Activated CD4-positive, alpha-beta T cell treated with anti-CD3 and anti-CD28 coated beads, Interleukin-2, amount 10 ng/mL, durations not matched to agents 7 days and 5 days (primary cell): Measurements from ENCODE around the gene PPP2R1A. TPM values are rescaled to one million over a fixed set of nuclear protein-coding genes. Genes with fewer than 3 reads are reported as not detected.
"Not testable (repeated sequence)": the region's sequence is repeated elsewhere in the genome, so short reads cannot be mapped to it uniquely, and the experiment has no call there.

Source experiments
- CTCF ChIA-PET: fragments of 350-600 bp; sonication (Branson Sonifier 250); formaldehyde crosslinking; loops from one replicate; lab custom pipeline; 2021; ENCODE audit warnings: antibody characterized with exemption; lab: Charles Lee
- POLR2A ChIA-PET: fragments of 350-600 bp; sonication (Branson Sonifier 250); formaldehyde crosslinking; loops from one replicate; lab custom pipeline; 2021; ENCODE audit warnings: antibody characterized with exemption; lab: Charles Lee
- DNase-seq: peaks from one replicate; pipeline ENCODE4 v3.0.0-alpha.2; 2020
- H3K27ac Mint-ChIP-seq: one replicate; pipeline ENCODE4 v1.8.0; 2021; ENCODE audit warnings: mild to moderate bottlenecking, moderate library complexity, mixed read lengths
- H3K27me3 Mint-ChIP-seq: one replicate; pipeline ENCODE4 v1.8.0; 2021; ENCODE audit warnings: mixed read lengths
- H3K36me3 Mint-ChIP-seq: one replicate; pipeline ENCODE4 v1.8.0; 2021; ENCODE audit warnings: low read depth, mixed read lengths
- H3K4me1 Mint-ChIP-seq: one replicate; pipeline ENCODE4 v1.8.0; 2021; ENCODE audit warnings: mixed read lengths
- H3K4me3 Mint-ChIP-seq: one replicate; pipeline ENCODE4 v1.8.0; 2021; ENCODE audit warnings: mild to moderate bottlenecking, moderate library complexity, mixed read lengths
- H3K9me3 Mint-ChIP-seq: one replicate; pipeline ENCODE4 v1.8.0; 2021; ENCODE audit warnings: mixed read lengths
- total RNA-seq, 2 experiments: library from RNA; stranded (reverse); gene quantifications; one replicate each; pipeline ENCODE4 v1.2.3, GENCODE V29; 2021

PPP2R1A gene
- total RNA-seq, 2 experiments from 2014 or later, result 184 to 214 TPM

DNA sequence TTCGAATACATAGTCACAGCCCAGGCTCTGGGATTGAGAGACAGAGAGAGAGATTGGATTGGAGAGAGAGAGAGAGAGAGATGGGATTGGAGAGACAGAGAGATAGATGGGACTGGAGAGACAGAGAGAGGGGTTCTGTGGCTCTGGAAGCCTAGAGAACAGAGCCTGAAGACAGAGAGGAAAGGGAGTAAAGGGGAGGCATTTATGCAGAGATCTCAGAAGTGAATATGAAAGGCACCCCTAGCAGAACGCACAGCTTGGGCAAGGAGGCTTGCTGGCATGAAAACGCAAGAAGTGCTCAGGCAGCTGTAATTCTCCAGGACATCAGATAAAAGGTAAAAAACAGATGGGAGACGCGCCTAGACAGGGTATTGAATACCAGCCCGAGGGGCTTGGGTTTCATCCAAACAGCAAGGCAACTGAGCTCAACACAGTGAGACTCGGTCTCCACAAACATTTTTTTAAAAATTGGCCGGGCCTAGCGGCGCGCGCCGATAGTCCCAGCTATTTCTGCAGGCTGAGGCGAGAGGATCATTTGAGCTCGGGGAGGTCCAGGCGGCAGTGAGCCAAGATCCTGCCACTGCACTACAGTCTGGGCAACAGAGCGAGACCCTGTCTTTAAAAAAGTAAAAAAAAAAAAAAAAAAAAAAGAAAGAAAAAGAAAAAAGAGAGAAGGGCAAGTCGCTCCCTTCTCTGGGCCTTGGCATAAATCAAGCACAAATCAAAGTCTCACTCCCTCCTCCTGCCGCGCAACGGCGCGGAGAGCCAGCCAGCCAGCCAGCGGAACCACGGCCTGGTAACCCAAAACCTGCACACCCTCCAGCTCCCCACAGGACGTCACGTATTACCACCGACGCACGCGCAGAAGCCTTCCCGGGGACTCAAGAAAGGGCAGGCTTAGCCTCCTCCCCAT lies 774 bp upstream of the PPP2R1A start:
- DNase-seq, result no peak
- Mint-ChIP-seq H3K27me3 (no peaks in the 10 kb centered on the region), H3K4me1 (peaks cover 31% of the 10 kb centered on the region), H3K27ac (peak overlapping the region; percentile 97), H3K4me3 (peak overlapping the region; percentile 85), H3K9me3 (peaks cover 6% of the 10 kb centered on the region), H3K36me3 (peaks cover 23% of the 10 kb centered on the region)
- CTCF ChIA-PET, result interaction anchor here (0.8 to 1.7 kb wide), 6 partner anchors 8 to 50 kb away, joined by 3 to 7 read pairs (median 4); partner anchors contain the start of gene ZNF616
- POLR2A ChIA-PET, result interaction anchor here (0.7 kb wide), 1 partner anchor 17 kb away, joined by 3 read pairs; no protein-coding TSS in a partner anchor

DNA sequence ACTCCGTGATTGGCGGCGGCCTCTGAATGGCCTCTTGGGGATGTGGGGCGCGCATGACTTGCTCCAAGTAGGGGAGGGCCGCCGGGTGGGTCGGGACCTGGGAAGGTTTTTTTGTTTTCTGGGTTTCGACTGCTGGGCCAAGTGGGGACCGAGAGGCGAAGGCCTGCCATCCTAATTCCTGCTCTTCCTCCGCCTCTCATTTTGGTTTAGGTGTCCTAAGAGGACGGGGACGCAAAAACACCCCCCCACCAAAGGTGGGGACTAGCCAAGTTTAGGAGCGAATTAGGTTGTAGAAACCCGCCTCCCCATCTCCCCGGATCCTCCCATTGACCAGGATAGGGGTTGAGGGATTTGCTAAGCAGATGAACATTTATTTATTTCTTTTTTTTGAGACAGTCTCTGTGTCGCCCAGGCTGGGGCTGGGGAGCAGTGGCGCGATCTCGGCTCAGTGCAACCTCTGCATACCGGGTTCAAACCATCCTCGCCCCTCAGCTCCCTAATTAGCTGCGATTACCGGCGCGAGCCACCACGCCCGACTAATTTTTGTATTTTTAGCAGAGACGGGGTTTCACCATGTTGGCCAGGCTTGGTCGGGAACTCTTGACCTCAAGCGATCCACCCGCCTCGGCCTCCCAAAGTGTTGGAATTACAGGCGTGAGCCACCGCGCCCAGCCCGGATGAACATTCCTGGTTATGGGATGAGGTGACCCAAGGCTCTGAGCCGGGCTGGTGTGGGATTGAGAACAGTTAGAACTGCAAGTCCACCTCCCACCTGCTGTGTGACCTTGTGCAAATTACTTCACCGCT lies 838 bp downstream of the PPP2R1A start:
- ChIA-PET POLR2A (no interaction called here), CTCF (no interaction called here)
- Mint-ChIP-seq H3K36me3 (peaks cover 39% of the 10 kb centered on the region), H3K4me3 (peak overlapping the region; percentile 85), H3K27me3 (no peaks in the 10 kb centered on the region), H3K9me3 (peaks cover 4% of the 10 kb centered on the region), H3K4me1 (peaks cover 37% of the 10 kb centered on the region), H3K27ac (peak overlapping the region; percentile 97)
- no peak for DNase-seq

DNA sequence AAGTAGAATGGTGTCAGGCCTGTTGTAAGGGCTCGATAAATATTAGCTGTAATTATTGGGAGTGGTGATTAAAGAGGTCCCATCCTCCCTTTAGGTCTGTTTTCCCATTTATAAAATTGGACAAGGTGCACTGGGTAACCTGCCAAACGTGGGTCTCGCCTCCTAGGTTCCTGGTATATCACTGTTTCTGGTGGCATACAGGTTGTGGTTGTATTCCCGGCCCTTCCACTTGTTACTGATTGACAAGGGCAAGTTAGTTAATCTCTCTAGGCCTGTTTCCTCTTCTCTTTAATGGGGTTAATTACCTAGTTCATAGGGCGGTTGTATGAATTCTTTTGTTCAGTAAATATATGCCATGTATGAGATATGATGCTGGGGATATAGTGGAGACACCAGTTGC lies 1.5 kb downstream of the PPP2R1A start:
- DNase-seq, result no peak
- ChIA-PET POLR2A (no interaction called here), CTCF (no interaction called here)
- Mint-ChIP-seq H3K4me3 (peak overlapping the region; percentile 85), H3K9me3 (peaks cover 4% of the 10 kb centered on the region), H3K4me1 (peaks cover 37% of the 10 kb centered on the region), H3K27ac (peak overlapping the region; percentile 97), H3K27me3 (no peaks in the 10 kb centered on the region), H3K36me3 (peaks cover 46% of the 10 kb centered on the region)

DNA sequence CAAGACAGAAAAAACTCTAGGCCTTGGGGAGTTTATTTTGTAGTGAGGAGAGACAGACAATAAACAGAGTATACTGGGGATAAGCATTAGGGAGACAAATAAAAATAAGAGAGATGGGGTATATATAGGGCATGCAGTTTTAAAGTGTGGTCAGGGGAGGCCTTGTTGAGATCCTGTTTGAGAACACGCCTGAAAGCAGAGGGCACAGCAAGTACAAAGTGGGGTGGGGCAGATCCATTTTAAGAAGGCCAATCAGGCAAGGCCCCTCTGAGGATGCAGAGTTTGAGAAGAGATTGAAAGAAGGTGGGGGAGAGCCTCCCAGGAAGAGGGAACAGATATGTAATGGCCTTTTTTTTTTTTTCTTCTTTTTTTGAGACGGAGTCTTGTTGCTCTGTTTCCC lies 2.1 kb downstream of the PPP2R1A start:
- no peak for DNase-seq
- Mint-ChIP-seq H3K9me3 (peaks cover 2% of the 10 kb centered on the region), H3K4me3 (peak overlapping the region; percentile 85), H3K27me3 (no peaks in the 10 kb centered on the region), H3K4me1 (peaks cover 37% of the 10 kb centered on the region), H3K27ac (no peak overlapping the region), H3K36me3 (peaks cover 51% of the 10 kb centered on the region)
- ChIA-PET POLR2A (no interaction called here), CTCF (interaction anchor here (1.1 kb wide), 1 partner anchor 11 kb away, joined by 4 read pairs; no protein-coding TSS in a partner anchor)

DNA sequence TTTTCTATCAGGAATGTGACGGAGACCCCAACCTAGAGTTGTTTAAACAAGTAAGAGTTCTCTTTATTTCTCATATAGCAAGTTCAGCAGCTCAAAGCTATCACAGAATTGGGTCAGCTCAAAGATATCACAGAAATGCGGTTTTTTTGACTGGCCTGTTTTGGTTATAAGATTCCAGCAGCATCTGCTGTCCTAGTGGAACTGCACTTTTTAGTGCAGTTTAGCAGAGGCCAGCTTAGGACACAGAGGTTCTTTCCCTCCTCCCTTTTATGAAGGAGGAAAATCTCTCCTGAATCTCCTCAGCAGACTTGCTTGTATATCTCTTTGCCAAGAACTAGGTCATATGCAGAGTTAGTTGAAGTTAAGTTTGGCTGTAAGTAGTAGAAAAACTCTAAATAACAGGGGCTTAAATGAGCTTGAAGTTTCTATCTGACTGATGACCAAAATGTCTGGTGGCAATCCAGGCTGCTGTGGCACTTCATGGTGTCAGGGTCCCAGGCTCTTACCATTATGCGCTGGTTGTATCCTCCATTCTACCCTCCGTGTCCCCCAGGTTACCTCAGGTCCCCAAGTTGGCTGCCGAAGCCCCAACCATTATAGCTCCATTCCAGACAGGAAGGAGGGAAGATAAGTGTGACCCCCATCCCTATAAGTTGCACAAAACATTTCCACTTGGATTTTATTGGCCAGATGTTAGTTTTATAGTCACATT lies 6.6 kb downstream of the PPP2R1A start:
- peaks cover 2% of the 10 kb centered on the region for H3K9me3 Mint-ChIP-seq
- peaks cover 71% of the 10 kb centered on the region for H3K36me3 Mint-ChIP-seq
- no peak for DNase-seq
- H3K27me3 Mint-ChIP-seq, result no peaks in the 10 kb centered on the region
- ChIA-PET POLR2A (no interaction called here), CTCF (interaction anchor here (0.7 to 1.3 kb wide), 2 partner anchors 9 to 16 kb away, joined by 3 to 4 read pairs; no protein-coding TSS in a partner anchor)
- no peak overlapping the region for H3K4me3 Mint-ChIP-seq
- no peak overlapping the region for H3K27ac Mint-ChIP-seq
- H3K4me1 Mint-ChIP-seq, result peaks cover 25% of the 10 kb centered on the region

DNA sequence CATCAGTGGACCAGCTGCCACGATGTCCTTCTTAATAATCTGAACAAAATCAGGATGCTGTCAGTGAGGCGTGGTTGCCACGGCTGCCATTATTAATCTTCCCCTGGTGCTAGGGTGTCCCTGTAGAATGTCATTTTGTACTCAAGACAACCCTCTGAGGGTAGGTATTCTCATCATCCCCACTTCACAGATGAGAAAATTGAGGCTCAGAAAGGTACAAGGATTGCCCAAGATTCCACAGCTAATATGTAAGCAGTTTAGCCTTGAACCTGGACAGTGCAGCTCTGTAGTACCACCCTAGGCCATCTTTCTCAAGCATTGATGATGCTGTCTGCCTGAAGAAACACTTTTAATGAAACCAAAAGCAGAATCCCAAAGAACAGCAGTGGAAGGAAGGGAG lies 8.1 kb downstream of the PPP2R1A start:
- Mint-ChIP-seq H3K9me3 (peaks cover 2% of the 10 kb centered on the region), H3K4me3 (no peak overlapping the region), H3K27me3 (no peaks in the 10 kb centered on the region), H3K27ac (no peak overlapping the region), H3K4me1 (peaks cover 10% of the 10 kb centered on the region), H3K36me3 (peaks cover 74% of the 10 kb centered on the region)
- no peak for DNase-seq
- ChIA-PET POLR2A (no interaction called here), CTCF (interaction anchor here (0.6 to 1.5 kb wide), 4 partner anchors 9 to 455 kb away, joined by 3 to 7 read pairs (median 3); partner anchors contain the start of gene PPP2R1A)

DNA sequence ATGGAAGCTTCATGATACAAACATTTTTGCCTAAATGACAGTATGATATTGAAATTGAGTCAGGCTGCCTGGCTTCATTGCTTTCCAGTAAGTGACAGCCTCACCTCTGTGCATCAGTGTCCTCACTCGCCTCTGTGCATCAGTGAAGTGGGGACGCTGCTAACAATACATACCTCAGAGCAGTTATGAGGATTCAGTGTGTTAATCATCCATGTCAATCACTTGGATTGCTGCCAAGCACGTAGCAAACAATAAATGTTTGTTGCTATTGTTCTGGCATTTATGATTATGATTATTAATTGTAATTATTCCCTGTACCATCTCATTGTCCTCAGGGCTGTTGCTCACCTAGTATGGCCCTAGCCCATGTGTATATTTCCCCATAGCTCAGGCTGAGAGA lies 8.8 kb downstream of the PPP2R1A start:
- Mint-ChIP-seq H3K27ac (no peak overlapping the region), H3K9me3 (peaks cover 2% of the 10 kb centered on the region), H3K36me3 (peaks cover 77% of the 10 kb centered on the region), H3K4me1 (peaks cover 7% of the 10 kb centered on the region), H3K4me3 (no peak overlapping the region), H3K27me3 (no peaks in the 10 kb centered on the region)
- ChIA-PET POLR2A (no interaction called here), CTCF (interaction anchor here (1.1 to 1.5 kb wide), 3 partner anchors 9 to 23 kb away, joined by 3 read pairs; partner anchors contain the start of gene PPP2R1A)
- DNase-seq, result no peak

DNA sequence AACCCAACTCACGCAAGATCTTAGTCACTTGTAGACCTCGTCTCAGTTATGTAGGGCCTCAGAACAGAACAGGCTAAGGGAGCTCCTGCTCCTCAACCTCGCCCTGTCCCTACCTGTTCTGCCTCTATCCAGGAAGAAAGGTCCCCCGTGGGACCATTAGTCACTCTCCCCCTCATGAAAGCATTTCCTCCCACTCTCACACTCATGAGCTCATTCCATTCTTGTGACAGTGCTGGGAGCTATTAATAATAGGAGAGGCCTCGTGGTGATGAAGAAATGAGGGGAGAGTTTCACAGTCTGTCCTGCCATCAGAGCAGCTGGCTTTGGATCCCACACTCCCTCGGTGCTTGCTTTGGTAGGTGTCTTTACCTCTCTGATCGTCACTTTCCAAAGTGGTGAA lies 10.2 kb downstream of the PPP2R1A start:
- H3K36me3 Mint-ChIP-seq, result peaks cover 79% of the 10 kb centered on the region

DNA sequence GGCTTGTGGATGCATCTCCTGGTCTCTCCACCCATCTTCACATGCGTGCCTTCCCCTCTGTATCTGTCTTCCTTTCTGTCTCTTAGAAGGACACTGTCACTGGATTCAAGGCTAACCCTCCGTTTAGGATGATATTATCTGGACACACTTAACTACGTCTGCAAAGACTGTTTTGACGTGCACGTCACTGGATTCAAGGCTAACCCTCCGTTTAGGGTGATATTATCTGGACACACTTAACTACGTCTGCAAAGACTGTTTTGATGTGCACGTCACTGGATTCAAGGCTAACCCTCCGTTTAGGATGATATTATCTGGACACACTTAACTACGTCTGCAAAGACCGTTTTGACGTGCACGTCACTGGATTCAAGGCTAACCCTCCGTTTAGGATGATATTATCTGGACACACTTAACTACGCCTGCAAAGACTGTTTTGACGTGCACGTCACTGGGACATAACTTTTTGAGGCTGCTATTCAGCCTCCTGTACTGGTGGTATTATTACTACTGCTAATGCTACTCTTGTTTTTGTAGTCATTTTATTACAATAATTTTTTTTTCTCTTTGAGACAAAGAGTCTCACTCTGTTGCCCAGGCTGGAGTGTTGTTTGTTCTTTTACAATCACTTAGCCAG lies 11.0 kb downstream of the PPP2R1A start:
- H3K36me3 Mint-ChIP-seq, result peaks cover 78% of the 10 kb centered on the region
- H3K4me3 Mint-ChIP-seq, H3K27ac Mint-ChIP-seq, DNase-seq, H3K4me1 Mint-ChIP-seq, H3K9me3 Mint-ChIP-seq, H3K27me3 Mint-ChIP-seq, POLR2A ChIA-PET, CTCF ChIA-PET: not testable (repeated sequence)

More for the DNA sequence above, 10.2 kb downstream of the PPP2R1A start:
- Mint-ChIP-seq H3K4me1 (peaks cover 2% of the 10 kb centered on the region), H3K9me3 (no peaks in the 10 kb centered on the region), H3K4me3 (no peak overlapping the region), H3K27me3 (no peaks in the 10 kb centered on the region), H3K27ac (no peak overlapping the region)
- no peak for DNase-seq
- ChIA-PET CTCF (no interaction called here), POLR2A (no interaction called here)

DNA sequence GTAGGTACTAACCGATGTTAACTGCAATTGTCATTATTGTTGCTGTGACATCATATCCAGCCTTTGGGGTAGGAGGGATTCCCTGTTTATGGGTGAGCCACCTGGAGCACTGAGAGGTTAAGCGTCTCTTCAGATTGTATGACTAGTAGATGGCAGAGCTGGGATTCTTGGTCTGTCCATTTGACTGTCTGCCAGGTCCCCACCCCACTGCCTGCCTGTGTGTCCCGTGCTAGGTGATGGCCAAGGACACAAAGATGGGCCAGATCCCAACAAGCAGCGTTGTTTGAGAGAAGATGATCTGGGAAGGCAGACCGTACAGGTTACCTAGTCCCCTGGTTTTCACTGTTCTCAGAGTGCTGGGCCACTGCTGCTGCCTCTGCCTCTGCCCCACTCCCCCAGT lies 16.6 kb downstream of the PPP2R1A start:
- Mint-ChIP-seq H3K27ac (no peak overlapping the region), H3K4me1 (peaks cover 2% of the 10 kb centered on the region)
- DNase-seq, result no peak

DNA sequence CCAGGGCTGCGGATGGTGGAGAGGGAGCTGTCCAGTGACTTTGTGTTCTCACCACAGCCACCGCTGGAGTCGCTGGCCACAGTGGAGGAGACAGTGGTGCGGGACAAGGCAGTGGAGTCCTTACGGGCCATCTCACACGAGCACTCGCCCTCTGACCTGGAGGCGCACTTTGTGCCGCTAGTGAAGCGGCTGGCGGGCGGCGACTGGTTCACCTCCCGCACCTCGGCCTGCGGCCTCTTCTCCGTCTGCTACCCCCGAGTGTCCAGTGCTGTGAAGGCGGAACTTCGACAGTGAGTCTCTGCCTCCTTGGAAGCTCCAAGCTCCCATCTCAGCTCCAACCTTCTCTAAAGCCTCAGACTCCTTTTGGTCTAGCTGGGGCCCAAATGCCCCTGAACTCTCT lies 21.4 kb downstream of the PPP2R1A start:
- Mint-ChIP-seq H3K36me3 (peaks cover 72% of the 10 kb centered on the region), H3K27ac (no peak overlapping the region), H3K9me3 (no peaks in the 10 kb centered on the region), H3K27me3 (no peaks in the 10 kb centered on the region), H3K4me1 (no peaks in the 10 kb centered on the region), H3K4me3 (no peak overlapping the region)
- ChIA-PET CTCF (no interaction called here), POLR2A (no interaction called here)
- no peak for DNase-seq

More for the DNA sequence above, 16.6 kb downstream of the PPP2R1A start:
- ChIA-PET CTCF (no interaction called here), POLR2A (no interaction called here)
- Mint-ChIP-seq H3K9me3 (no peaks in the 10 kb centered on the region), H3K27me3 (no peaks in the 10 kb centered on the region), H3K4me3 (no peak overlapping the region), H3K36me3 (peaks cover 80% of the 10 kb centered on the region)
